ENCODE measurements around the gene TESK2. TPM values are rescaled to one million over a fixed set of nuclear protein-coding genes. Genes with fewer than 3 reads are reported as not detected.

TESK2 gene
- total RNA-seq, 2 experiments from 2014 or later: 3.1 to 3.3 TPM

DNA sequence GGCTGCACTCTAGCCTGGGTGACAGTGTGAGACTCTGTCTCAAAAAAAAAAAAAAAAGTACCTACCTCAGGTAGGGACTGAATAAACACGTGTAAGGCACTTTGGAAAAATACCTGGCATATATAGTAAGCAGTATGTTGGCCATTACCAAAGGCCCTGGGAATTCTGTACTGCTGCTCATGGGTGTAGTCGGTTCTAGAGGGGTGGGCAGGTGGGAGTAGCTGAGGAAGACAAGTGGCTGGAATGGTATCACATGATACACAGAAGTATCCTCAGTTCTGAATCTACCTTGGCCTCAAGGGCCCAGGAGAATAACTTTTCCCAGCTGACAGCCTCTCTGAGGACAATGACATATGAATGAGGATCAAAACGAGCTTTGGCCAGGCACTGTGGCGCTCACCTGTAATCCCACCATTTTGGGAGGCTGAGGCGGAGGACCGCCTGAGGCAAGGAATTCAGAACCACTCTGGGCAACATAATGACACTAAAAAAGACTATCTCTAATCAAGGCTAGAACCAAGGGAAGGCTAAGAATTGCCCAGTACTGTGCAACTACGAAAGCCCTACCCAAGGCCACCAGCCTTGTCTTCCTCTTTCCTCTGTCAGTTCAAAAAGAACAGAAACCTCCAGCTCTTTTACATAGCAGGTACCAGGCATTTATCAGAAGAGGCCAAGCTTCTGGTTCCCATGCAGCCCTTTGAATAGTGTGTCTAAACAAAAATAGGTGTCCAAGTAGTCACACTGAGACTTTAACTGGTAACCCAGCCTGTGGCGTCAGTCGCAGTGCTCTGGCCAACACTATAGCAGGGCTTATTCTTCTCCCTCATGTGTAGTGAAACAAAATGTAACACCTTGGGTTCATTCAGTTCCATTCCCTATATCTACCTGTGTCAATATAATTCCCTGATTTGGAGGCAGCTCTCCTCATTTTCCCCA is 19.3 kb upstream of the TESK2 start:
- ATAC-seq: no peak
- H3K4me1 Mint-ChIP-seq: peaks cover 2% of the 10 kb centered on the region
- intact Hi-C loops (cut with DNase I, micrococcal nuclease): no loop called here
- no peak overlapping the region for H3K4me3 Mint-ChIP-seq
- H3K36me3 Mint-ChIP-seq (ENCODE audit: low read depth): peaks cover 50% of the 10 kb centered on the region
- ChIA-PET CTCF (interaction anchor here (1.3 to 4.4 kb wide), 5 partner anchors 9 to 61 kb away, joined by 3 to 107 read pairs (median 13); partner anchors contain the start of genes CCDC163 and MMACHC), POLR2A (interaction anchor here (0.6 to 1.2 kb wide), 2 partner anchors 10 to 12 kb away, joined by 3 to 8 read pairs; partner anchors contain the start of genes CCDC163 and MMACHC)
- DNase-seq: no peak
- no peaks in the 10 kb centered on the region for H3K27me3 Mint-ChIP-seq
- no peak overlapping the region for H3K27ac Mint-ChIP-seq
- H3K9me3 Mint-ChIP-seq (ENCODE audit: low read depth): no peaks in the 10 kb centered on the region

DNA sequence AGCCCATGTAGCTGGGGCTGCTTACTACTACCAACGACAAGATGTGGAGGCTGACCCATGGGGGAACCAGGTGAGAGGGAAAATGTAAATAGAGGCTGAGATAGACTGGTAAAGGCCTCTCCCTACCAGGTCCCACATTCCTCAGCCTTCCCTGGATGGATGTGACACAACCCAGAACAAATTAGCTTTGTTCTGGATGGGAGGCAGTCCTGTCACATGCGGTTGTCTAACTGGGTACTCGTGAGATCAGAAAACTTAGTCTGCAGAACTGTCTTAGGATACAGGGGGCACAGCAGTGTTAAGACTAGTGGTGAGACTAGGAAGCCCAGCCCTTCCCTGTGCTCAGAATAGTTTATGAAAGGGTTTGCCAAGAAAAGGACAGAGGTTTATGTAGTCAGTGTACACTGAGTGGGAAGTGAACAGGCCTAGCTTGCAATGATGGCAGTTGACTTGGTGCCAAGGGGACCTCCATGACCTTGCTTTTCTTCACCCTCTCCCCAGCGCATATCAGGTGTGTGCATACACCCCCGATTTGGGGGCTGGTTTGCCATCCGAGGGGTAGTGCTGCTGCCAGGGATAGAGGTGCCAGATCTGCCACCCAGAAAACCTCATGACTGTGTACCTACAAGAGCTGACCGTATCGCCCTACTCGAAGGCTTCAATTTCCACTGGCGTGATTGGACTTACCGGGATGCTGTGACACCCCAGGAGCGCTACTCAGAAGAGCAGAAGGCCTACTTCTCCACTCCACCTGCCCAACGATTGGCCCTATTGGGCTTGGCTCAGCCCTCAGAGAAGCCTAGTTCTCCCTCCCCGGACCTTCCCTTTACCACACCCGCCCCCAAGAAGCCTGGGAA is 17.6 kb upstream of the TESK2 start:
- DNase-seq: no peak
- Mint-ChIP-seq H3K4me3 (no peak overlapping the region), H3K27me3 (no peaks in the 10 kb centered on the region), H3K36me3 (ENCODE audit: low read depth) (peaks cover 33% of the 10 kb centered on the region), H3K27ac (peak overlapping the region; percentile 7), H3K9me3 (ENCODE audit: low read depth) (no peaks in the 10 kb centered on the region), H3K4me1 (peaks cover 2% of the 10 kb centered on the region)
- POLR2A ChIA-PET: interaction anchor here (0.8 to 1.0 kb wide), 2 partner anchors 9 to 13 kb away, joined by 4 read pairs; partner anchors contain the start of genes CCDC163 and PRDX1
- intact Hi-C loops (cut with DNase I, micrococcal nuclease): no loop called here
- CTCF ChIA-PET: interaction anchor here (1.7 to 4.4 kb wide), 2 partner anchors 8 to 60 kb away, joined by 5 to 22 read pairs; partner anchors contain the start of genes CCDC163 and MMACHC
- ATAC-seq: peak; percentile 61

DNA sequence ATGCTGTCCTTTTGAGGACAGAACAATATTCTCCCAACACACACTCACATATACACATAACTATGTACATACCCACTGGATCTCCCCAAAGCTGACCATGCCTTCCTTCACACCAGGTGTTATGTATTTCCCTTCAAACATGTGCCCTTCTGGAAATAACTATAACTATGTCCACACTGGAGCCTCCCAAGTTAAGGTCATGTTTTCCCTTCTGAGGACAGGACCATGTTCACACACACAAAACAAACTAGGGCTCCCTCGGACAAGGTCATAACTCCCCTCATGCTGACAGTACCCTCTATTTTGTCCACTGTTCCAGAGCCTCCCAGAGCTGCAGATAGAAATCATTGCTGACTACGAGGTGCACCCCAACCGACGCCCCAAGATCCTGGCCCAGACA is 16.9 kb upstream of the TESK2 start:
- H3K27ac Mint-ChIP-seq: peak overlapping the region; percentile 4
- ATAC-seq: no peak
- H3K4me1 Mint-ChIP-seq: peaks cover 2% of the 10 kb centered on the region
- no peak overlapping the region for H3K4me3 Mint-ChIP-seq
- no peaks in the 10 kb centered on the region for H3K9me3 Mint-ChIP-seq (ENCODE audit: low read depth)
- no peak for DNase-seq
- peaks cover 30% of the 10 kb centered on the region for H3K36me3 Mint-ChIP-seq (ENCODE audit: low read depth)
- intact Hi-C loops (cut with DNase I, micrococcal nuclease): no loop called here
- H3K27me3 Mint-ChIP-seq: no peaks in the 10 kb centered on the region
- ChIA-PET POLR2A (interaction anchor here (1.0 kb wide), 1 partner anchor 13 kb away, joined by 4 read pairs; the partner anchor contains the start of gene PRDX1), CTCF (interaction anchor here (0.6 to 1.7 kb wide), 2 partner anchors 61 to 1671 kb away, joined by 3 to 5 read pairs; no protein-coding TSS in a partner anchor)

DNA sequence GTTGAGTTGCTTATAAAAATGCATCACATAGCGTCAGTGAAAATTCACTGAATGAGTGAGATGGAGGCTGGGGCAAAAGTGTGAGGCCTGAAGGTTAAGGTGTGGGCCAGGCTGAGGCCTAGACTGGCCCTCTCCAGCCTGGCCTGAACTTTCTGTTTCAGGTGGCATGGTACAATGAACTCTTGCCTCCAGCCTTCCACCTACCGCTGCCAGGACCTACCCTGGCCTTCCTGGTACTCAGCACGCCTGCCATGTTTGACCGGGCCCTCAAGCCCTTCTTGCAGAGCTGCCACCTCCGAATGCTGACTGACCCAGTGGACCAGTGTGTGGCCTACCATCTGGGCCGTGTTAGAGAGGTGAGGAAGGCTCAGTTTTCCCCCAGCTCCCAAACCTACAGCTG is 16.2 kb upstream of the TESK2 start:
- intact Hi-C loops (cut with DNase I, micrococcal nuclease): no loop called here
- no peaks in the 10 kb centered on the region for H3K9me3 Mint-ChIP-seq (ENCODE audit: low read depth)
- no peaks in the 10 kb centered on the region for H3K27me3 Mint-ChIP-seq
- peaks cover 27% of the 10 kb centered on the region for H3K36me3 Mint-ChIP-seq (ENCODE audit: low read depth)
- CTCF ChIA-PET: interaction anchor here (1.7 kb wide), 1 partner anchor 61 kb away, joined by 5 read pairs; no protein-coding TSS in a partner anchor
- DNase-seq (no peak), ATAC-seq (no peak)
- H3K4me3 Mint-ChIP-seq: no peak overlapping the region
- no peaks in the 10 kb centered on the region for H3K4me1 Mint-ChIP-seq
- no peak overlapping the region for H3K27ac Mint-ChIP-seq
- POLR2A ChIA-PET: no interaction called here

DNA sequence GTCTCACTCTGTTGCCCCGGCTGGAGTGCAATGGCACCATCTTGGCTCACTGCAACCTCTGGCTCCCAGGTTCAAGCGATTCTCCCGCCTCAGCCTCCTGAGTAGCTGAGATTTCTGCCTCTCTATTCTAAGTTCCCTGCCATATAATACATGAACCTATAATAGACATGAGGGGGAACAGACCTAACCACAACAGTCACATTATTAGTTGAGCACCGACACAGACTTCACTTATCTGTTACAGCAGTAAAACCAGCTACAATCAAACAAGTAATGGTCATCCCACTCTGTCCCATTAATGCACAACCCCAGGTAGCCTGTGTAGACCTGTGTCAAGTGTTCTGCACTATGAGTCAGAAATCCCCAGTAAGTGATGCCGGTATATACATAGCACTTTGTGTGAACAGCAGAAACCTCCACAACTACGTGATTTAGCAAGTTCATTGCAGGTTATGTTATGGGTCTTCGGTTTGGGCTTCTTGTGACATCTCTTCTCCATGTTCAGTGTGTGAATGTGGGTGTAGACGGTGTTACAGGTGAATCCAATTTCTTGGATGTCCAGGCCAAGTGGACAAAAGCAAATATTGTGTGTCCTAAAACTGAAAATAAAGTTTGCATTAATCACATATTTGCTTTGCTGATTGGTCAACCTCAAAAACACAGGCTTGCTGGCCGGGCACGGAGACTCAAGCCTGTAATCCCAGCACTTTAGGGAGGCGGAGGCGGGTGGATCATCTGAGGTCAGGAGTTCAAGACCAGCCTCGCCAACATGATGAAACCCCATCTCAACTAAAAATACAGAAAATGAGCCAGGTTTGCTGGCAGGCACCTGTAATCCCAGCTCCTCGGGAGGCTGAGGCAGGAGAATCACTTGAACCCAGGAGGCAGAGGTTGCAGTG is 12.7 kb upstream of the TESK2 start:
- no peak for ATAC-seq
- Mint-ChIP-seq H3K9me3 (ENCODE audit: low read depth) (no peaks in the 10 kb centered on the region), H3K36me3 (ENCODE audit: low read depth) (peaks cover 8% of the 10 kb centered on the region), H3K4me1 (peaks cover 23% of the 10 kb centered on the region), H3K4me3 (no peak overlapping the region), H3K27me3 (no peaks in the 10 kb centered on the region), H3K27ac (no peak overlapping the region)
- no peak for DNase-seq
- intact Hi-C loops (cut with DNase I, micrococcal nuclease): no loop called here
- ChIA-PET CTCF (interaction anchor here (0.5 to 1.4 kb wide), 2 partner anchors 67 to 450 kb away, joined by 3 read pairs; no protein-coding TSS in a partner anchor), POLR2A (no interaction called here)

DNA sequence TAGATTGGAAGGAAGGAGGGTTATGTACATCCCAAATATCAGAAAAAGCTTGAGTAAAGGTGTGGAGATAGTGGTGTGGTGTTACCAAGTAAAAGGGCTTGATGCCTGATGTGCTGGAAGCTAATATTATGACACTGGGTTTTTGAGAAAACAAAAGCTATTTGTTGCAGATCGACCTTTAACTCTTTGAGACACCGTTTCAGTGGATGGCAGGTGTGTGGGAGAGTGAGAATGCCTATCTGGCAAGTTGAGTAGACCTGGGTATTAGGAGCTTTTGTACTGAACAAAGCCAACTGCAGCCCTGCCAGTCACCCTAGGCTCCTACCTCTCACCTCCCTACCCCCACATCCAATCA is 10.5 kb upstream of the TESK2 start:
- no peaks in the 10 kb centered on the region for H3K27me3 Mint-ChIP-seq
- no peaks in the 10 kb centered on the region for H3K9me3 Mint-ChIP-seq (ENCODE audit: low read depth)
- intact Hi-C loops (cut with DNase I, micrococcal nuclease): loop anchor here in 1 of 2 experiments (2.0 kb wide), 1 partner anchor 19 kb away; the partner anchor contains the start of gene PRDX1
- ChIA-PET CTCF (interaction anchor here (0.6 to 2.8 kb wide), 11 partner anchors 10 to 487 kb away, joined by 3 to 22 read pairs (median 4); partner anchors contain the start of genes MUTYH, TESK2 and TOE1), POLR2A (interaction anchor here (0.6 to 3.7 kb wide), 5 partner anchors 18 to 491 kb away, joined by 3 to 18 read pairs (median 5); partner anchors contain the start of genes HECTD3, NASP and PRDX1)
- no peak for ATAC-seq
- no peak overlapping the region for H3K27ac Mint-ChIP-seq
- peak overlapping the region; percentile 81 for H3K4me3 Mint-ChIP-seq
- H3K36me3 Mint-ChIP-seq (ENCODE audit: low read depth): peaks cover 9% of the 10 kb centered on the region
- H3K4me1 Mint-ChIP-seq: peaks cover 23% of the 10 kb centered on the region
- no peak for DNase-seq

DNA sequence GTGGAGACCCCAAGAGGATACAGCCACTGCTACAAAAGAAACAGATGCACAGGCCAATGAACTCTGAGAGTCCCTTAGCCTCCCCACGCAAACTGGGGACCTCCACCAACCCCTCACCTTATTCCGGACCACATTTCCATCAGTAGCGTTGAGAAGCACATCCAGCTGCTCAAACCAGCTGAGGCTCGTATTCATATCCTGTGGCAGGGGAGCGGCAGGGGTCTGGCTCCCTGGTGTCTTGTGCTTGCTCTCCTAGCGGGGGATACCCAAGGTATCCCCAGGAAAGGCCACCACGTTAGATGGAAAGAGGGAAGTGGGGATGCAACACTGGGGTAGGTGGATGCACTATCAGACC is 8.4 kb upstream of the TESK2 start:
- peaks cover 23% of the 10 kb centered on the region for H3K4me1 Mint-ChIP-seq
- DNase-seq: peak; percentile 45
- intact Hi-C loops (cut with DNase I, micrococcal nuclease): loop anchor here in 1 of 2 experiments (10.0 kb wide), 1 partner anchor 695 kb away; the partner anchor contains the start of genes BTBD19, DYNLT4 and PLK3
- ATAC-seq: no peak
- H3K36me3 Mint-ChIP-seq (ENCODE audit: low read depth): peaks cover 9% of the 10 kb centered on the region
- POLR2A ChIA-PET: interaction anchor here (0.5 to 3.7 kb wide), 10 partner anchors 9 to 778 kb away, joined by 4 to 25 read pairs (median 9); partner anchors contain the start of genes HECTD3, MUTYH, NASP and PRDX1
- H3K9me3 Mint-ChIP-seq (ENCODE audit: low read depth): no peaks in the 10 kb centered on the region
- peak overlapping the region; percentile 92 for H3K27ac Mint-ChIP-seq
- peak overlapping the region; percentile 81 for H3K4me3 Mint-ChIP-seq
- H3K27me3 Mint-ChIP-seq: no peaks in the 10 kb centered on the region
- CTCF ChIA-PET: interaction anchor here (0.5 to 2.8 kb wide), 15 partner anchors 9 to 196 kb away, joined by 3 to 22 read pairs (median 4); partner anchors contain the start of genes MUTYH, TESK2 and TOE1

DNA sequence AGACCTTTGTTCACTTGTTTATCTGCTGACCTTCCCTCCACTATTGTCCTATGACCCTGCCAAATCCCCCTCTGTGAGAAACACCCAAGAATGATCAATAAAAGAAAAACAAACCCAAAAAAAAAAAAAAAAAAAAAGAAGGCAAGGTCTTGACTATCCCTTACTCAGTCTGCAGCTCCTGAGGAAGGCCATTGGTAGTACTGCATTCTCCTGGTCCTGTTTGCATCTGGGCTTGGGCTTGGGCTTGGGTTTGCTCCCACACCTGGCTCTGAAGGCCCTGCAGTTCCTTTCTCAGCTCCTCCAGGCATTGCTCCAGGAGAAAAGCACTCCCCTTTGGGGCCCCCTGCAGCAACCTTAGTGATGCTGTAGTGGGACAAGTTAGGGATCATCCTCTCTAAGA is 7.3 kb upstream of the TESK2 start:
- CTCF ChIA-PET: interaction anchor here (0.6 to 2.4 kb wide), 4 partner anchors 13 to 195 kb away, joined by 3 to 9 read pairs (median 4); no protein-coding TSS in a partner anchor
- POLR2A ChIA-PET: interaction anchor here (0.6 to 3.7 kb wide), 3 partner anchors 11 to 86 kb away, joined by 5 to 18 read pairs (median 8); partner anchors contain the start of gene NASP
- intact Hi-C loops (cut with DNase I, micrococcal nuclease): loop anchor here in 1 of 2 experiments (10.0 kb wide), 1 partner anchor 693 kb away; the partner anchor contains the start of genes BTBD19, DYNLT4 and PLK3
- Mint-ChIP-seq H3K4me3 (no peak overlapping the region), H3K27ac (no peak overlapping the region), H3K9me3 (ENCODE audit: low read depth) (no peaks in the 10 kb centered on the region), H3K36me3 (ENCODE audit: low read depth) (peaks cover 9% of the 10 kb centered on the region), H3K27me3 (no peaks in the 10 kb centered on the region), H3K4me1 (peaks cover 23% of the 10 kb centered on the region)
- ATAC-seq (no peak), DNase-seq (no peak)

DNA sequence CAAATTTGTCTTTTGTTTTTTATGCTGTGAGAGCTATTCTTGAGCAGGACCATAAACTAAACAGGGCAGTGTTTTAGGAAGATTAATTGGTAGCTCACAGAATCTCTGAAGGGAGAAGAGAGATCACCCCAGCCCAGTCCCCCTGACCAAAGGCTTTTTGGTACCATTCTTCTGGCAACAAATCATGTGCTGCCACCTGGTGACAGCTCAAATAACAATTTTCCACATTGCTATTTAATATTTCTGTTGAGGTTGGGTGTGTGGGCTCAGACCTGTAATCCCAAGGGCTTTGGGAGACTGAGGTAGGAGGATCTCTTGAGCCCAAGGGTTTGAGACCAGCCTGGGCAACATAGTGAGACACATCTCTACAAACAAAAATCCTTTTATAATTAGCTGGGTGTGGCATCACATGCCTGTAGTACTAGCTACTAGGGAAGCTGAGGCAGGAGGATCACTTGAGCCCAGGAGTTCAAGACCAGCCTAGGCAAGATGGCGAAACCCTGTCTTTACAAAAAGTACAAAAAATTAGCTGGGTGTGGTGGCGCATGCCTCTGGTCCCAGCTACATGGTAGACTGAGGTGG is 2.2 kb upstream of the TESK2 start:
- Mint-ChIP-seq H3K36me3 (ENCODE audit: low read depth) (peaks cover 2% of the 10 kb centered on the region), H3K4me1 (peaks cover 4% of the 10 kb centered on the region), H3K9me3 (ENCODE audit: low read depth) (no peaks in the 10 kb centered on the region), H3K27ac (no peak overlapping the region), H3K4me3 (no peak overlapping the region), H3K27me3 (no peaks in the 10 kb centered on the region)
- DNase-seq (peak; percentile 68), ATAC-seq (no peak)
- CTCF ChIA-PET: interaction anchor here (0.6 to 9.3 kb wide), 23 partner anchors 19 to 1171 kb away, joined by 3 to 170 read pairs (median 5); partner anchors contain the start of genes MUTYH, TOE1 and UROD
- POLR2A ChIA-PET: interaction anchor here (1.6 to 4.0 kb wide), 2 partner anchors 148 to 153 kb away, joined by 3 to 36 read pairs; partner anchors contain the start of genes MUTYH and TOE1
- intact Hi-C loops (cut with DNase I, micrococcal nuclease): loop anchor here (1.0 to 10.0 kb wide), 7 partner anchors 133 to 1521 kb away; partner anchors contain the start of genes ATP6V0B (in 1 of the 2), BTBD19 (in 1 of the 2), DPH2 (in 1 of the 2) and DYNLT4 (in 1 of the 2)

Measured in activated CD4-positive, alpha-beta T cell treated with anti-CD3 and anti-CD28 coated beads for 36 hours (primary cell).